ENCODE measurements around the gene TNFAIP3.

GRCh38 chr6:137871831-137872454, 4.9 kb downstream of the TNFAIP3 start:
- TF ChIP-seq CTCF (IDR thresholded peaks at IDR 0.05; ENCODE audit: low read depth, low read length): no peak
- no peak for TF ChIP-seq EZH2phosphoT487 (IDR thresholded peaks at IDR 0.05; ENCODE audit: low read depth)
